ENCODE results near the gene FXYD6. TPM values are rescaled to one million over a fixed set of nuclear protein-coding genes. Genes with fewer than 3 reads are reported as not detected.

The FXYD6 gene
- total and polyA plus RNA-seq, 2 donors from 2014 or later: 57.8 to 62.7 TPM

DNA sequence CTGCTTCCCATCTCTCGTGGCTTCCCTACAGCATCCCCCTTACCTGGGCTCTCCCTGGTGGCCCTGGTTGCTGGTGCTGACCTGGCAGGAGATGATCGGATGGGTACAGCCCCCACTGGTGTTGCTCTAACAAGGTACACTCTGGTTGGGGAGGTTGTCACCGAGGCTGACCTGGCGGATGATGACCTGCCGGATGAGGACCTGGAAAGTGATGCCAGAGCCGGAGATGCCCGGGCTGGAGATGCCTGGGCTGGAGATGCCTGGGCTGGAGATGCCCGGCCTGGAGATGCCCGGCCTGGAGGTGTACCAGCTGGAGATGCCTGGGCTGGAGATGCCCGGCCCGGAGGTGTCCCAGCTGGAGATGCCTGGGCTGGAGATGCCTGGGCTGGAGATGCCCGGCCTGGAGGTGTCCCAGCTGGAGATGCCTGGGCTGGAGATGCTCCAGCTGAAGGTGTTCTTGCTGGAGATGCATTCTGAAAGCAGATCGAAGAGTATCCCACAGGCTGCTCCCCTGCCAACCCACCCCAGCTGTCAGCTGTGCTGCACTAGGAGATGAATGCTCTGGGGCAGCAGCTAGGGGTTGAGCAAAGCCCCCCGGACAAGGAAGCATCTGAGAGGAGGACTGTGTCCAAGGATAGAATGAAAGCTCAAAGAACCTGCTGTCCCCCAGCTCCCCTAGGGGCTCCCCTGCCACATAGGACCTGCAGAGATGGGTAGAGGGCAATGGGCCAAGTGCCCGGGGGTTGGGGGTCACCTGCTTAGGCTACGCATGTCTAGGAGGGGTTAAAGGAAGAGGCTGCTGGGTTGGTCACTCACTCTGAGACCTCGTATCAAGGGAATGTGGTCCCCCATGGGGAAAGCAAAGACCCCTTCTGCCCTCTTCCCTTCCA is 42.2 kb upstream of the FXYD6 start:
- FAIRE-seq: no peak
- TF ChIP-seq, protein P1, sequence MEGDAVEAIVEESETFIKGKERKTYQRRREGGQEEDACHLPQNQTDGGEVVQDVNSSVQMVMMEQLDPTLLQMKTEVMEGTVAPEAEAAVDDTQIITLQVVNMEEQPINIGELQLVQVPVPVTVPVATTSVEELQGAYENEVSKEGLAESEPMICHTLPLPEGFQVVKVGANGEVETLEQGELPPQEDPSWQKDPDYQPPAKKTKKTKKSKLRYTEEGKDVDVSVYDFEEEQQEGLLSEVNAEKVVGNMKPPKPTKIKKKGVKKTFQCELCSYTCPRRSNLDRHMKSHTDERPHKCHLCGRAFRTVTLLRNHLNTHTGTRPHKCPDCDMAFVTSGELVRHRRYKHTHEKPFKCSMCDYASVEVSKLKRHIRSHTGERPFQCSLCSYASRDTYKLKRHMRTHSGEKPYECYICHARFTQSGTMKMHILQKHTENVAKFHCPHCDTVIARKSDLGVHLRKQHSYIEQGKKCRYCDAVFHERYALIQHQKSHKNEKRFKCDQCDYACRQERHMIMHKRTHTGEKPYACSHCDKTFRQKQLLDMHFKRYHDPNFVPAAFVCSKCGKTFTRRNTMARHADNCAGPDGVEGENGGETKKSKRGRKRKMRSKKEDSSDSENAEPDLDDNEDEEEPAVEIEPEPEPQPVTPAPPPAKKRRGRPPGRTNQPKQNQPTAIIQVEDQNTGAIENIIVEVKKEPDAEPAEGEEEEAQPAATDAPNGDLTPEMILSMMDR (IDR thresholded peaks at IDR 0.05; ENCODE audit: borderline replicate concordance, extremely low read depth, insufficient read depth): no peak

DNA sequence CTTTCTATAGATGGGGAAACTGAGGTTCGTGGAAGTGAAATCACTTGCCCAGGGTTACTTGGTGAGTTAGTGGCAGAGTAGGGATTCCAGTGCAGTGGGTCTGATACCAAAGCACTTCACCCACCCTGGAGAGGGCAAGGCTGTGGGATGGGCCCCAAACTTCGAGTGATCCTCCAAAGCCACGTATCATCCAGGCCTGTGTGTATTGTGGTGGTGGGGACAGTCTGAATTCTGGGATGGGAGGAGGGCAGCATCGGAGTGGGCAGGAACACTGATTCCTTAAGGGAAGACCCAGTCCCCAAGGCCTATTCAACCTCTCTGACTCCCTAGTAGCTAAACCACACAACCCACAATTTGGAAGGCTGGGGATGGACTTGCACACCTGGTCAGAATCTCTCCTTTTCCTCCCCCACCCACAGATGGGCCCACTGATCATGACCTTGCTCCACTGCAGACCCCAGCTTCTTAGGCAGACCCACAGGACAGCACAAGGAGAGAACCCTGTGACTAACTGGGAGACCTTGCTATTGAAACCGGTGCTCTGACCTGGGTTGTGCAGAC is 41.2 kb upstream of the FXYD6 start:
- no peaks in the 10 kb centered on the region for H3K9me3 ChIP-seq (ENCODE audit: control insufficient read depth in 2 of 3, insufficient read depth in 1 of 3, low read length in 3 of 3)
- FAIRE-seq: no peak

More for the DNA sequence above, 42.2 kb upstream of the FXYD6 start:
- Histone ChIP-seq H3K4me3 (ENCODE audit: low read length in 3 of 3) (no peak overlapping the region), H3K4me1 (ENCODE audit: control insufficient read depth in 2 of 3, insufficient read depth in 2 of 3, low read depth in 1 of 3, low read length in 3 of 3) (no peaks in the 10 kb centered on the region), H3K27me3 (ENCODE audit: control insufficient read depth, insufficient read depth, low read length) (no peaks in the 10 kb centered on the region), H3K27ac (ENCODE audit: low read depth in 2 of 2, low read length in 2 of 2) (no peak overlapping the region), H3K36me3 (ENCODE audit: control insufficient read depth in 2 of 3, insufficient read depth in 3 of 3, low read length in 3 of 3) (no peaks in the 10 kb centered on the region), H3K9ac (ENCODE audit: low read length in 3 of 3) (no peak overlapping the region), H3K9me3 (ENCODE audit: control insufficient read depth in 2 of 3, insufficient read depth in 1 of 3, low read length in 3 of 3) (no peaks in the 10 kb centered on the region)
- intact Hi-C loops (cut with DNase I): no loop called here
- DNase-seq: peak in 1 of 5 donors; percentile 25

DNA sequence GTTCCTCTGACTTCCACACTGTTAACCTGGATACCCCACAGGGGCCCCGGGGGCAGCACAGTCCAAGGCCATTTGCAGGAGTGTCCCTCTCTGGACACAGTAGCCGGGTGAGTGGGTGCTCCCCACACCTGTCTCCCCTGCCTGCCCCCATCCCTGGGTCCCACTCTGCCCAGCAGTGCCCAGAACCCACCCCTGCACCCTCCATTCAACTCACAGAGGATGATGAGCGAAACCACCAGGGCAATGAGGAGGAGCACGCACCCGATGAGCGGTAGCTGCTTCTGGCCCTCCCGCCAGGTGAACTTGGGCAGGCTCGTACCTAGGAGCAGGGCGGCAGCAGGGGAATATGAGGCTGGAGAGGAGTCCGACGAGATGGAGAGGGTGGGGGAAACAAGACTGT is 40.5 kb upstream of the FXYD6 start:
- H3K4me3 ChIP-seq (ENCODE audit: low read length in 3 of 3): no peak overlapping the region
- no peak overlapping the region for H3K27ac ChIP-seq (ENCODE audit: low read depth in 2 of 2, low read length in 2 of 2)
- TF ChIP-seq, protein P1 (IDR thresholded peaks at IDR 0.05; ENCODE audit: borderline replicate concordance, extremely low read depth, insufficient read depth): no peak
- H3K36me3 ChIP-seq (ENCODE audit: control insufficient read depth in 2 of 3, insufficient read depth in 3 of 3, low read length in 3 of 3): no peaks in the 10 kb centered on the region
- no peak overlapping the region for H3K9ac ChIP-seq (ENCODE audit: low read length in 3 of 3)
- intact Hi-C loops (cut with DNase I): no loop called here
- no peak for DNase-seq
- no peak for FAIRE-seq
- H3K4me1 ChIP-seq (ENCODE audit: control insufficient read depth in 2 of 3, insufficient read depth in 2 of 3, low read depth in 1 of 3, low read length in 3 of 3): no peaks in the 10 kb centered on the region
- no peaks in the 10 kb centered on the region for H3K9me3 ChIP-seq (ENCODE audit: control insufficient read depth in 2 of 3, insufficient read depth in 1 of 3, low read length in 3 of 3)
- H3K27me3 ChIP-seq (ENCODE audit: control insufficient read depth, insufficient read depth, low read length): no peaks in the 10 kb centered on the region

More for the DNA sequence above, 41.2 kb upstream of the FXYD6 start:
- Histone ChIP-seq H3K27me3 (ENCODE audit: control insufficient read depth, insufficient read depth, low read length) (no peaks in the 10 kb centered on the region), H3K4me1 (ENCODE audit: control insufficient read depth in 2 of 3, insufficient read depth in 2 of 3, low read depth in 1 of 3, low read length in 3 of 3) (no peaks in the 10 kb centered on the region), H3K9ac (ENCODE audit: low read length in 3 of 3) (no peak overlapping the region), H3K36me3 (ENCODE audit: control insufficient read depth in 2 of 3, insufficient read depth in 3 of 3, low read length in 3 of 3) (no peaks in the 10 kb centered on the region), H3K27ac (ENCODE audit: low read depth in 2 of 2, low read length in 2 of 2) (no peak overlapping the region), H3K4me3 (ENCODE audit: low read length in 3 of 3) (no peak overlapping the region)
- TF ChIP-seq, protein P1 (IDR thresholded peaks at IDR 0.05; ENCODE audit: borderline replicate concordance, extremely low read depth, insufficient read depth): no peak
- intact Hi-C loops (cut with DNase I): no loop called here
- DNase-seq: no peak
